ENCODE measurements around the gene ETF1.

Gene ETF1

GRCh38 chr5:138563340-138564118 is 20.5 kb upstream of the ETF1 start:
- DNase-seq, result no peak

DNA sequence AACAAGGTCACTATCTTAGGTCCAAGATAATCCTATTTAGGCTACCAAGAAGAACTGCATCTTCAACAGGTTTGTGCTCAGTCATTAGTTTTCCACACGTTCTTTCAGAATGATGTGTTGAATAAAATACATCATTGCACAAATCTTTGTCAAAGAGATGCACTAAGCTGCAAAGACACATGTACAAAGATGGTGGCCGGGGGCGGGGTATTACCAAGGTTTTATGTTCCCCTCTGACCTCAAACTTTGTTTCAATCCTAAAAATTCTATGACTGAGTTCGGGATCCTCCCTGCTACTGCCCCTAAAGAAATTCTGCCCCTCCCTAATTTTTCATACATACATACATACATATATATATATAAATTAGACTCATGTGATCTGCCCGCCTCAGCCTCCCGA is 17.9 kb upstream of the ETF1 start:
- no peak for DNase-seq

DNA sequence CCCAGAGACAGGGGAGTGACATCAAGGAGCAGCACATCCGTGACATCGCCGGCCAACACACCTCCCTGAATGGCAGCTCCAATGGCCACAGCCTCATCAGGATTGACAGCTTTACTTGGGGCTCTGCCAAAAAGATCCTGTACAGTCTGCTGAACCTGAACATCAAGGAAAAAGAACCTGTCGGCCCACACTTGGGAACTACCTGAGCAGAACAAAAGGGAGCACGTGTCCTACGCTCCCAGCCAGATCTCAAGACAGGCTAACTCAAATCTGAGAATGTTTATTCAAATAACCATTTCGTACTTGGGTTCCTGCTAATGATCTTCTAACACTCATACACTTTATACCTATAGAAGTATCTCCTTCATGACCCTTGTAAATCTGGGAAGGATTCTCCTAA is 16.9 kb upstream of the ETF1 start:
- no peak for DNase-seq

DNA sequence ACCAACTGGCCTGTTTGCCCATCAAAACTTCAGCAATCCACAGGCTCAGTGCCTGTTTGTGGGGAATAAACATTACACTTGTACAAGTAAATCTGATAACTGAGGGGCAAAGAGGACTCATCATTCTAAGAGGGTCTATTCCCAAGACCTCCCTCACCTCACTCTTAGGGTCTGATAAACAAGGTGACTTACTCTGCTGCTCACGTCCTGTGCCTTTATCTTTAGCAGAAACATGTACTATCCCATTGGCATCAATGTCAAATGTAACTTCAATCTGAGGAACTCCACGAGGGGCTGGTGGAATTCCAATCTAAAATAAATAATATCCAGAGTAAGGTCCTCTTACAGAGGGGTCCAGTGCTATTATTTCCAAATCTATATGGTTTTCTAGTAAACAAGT is 14.6 kb upstream of the ETF1 start:
- DNase-seq, result no peak

DNA sequence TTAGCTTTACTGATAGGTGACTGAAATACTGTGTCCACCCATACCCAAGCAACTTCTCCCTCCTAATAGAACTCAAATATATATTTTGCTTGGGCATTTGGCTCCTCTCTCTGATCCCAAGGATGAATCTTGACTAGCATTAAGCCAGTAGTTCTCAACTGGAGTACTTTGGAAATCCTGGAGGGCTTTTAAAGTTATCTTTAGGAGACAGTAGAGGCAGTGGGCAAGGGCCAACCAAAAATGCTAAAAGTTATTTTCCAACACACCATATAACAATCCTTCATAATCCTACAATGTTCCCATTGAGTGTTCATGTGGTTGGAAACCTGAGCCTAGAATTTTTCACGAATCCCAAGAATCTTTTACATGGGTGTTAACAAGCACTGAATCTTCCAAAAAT is 11.1 kb upstream of the ETF1 start:
- DNase-seq, result no peak

DNA sequence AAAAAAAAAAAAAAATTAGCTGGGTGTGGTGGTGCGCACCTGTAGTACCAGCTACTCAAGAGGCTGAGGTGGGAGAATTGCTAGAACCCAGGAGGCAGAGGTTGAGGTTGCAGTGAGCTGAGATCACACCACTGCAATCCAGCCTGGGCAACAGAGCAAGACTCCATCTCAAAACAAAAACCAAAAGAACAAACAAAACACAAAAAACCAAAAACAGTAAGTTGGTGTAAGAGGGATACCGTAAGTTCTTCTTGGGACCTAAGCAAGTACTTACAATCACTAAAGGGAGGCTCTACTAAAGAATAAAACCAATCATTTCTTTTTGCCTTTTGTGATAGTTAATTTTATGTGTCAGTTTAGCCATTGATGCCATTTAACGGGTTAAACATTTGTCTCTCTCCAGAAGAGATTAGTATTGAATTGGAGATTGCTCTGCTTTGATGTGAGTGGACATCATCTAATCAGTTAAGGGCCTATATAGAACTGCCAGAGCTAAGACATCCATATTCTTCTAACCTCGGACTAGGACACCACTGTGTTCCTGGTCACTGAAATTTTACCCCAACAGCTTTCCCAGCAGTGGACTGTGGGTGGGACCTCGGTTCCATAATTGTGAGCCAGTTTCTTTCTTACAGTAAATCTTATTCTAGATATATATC is 10.5 kb upstream of the ETF1 start:
- DNase-seq, result no peak

DNA sequence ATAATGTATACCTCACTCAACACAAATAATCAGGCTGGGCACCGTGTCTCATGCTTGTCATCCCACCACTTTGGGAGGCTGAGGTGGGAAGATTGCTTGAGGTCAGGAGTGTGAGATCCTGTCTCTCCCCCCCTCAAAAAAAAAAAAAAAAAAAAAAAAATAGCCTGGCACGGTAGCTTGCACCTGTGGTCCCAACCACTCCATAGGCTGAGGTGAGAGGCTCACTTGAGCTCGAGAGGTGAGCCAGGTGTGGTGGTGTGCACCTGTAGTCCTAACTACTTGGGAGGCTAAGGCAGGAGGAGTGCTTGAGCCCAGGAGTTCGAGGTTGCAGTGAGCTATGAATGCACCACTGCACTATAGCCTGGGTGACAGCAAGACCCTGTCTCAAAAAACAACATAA is 9.6 kb upstream of the ETF1 start:
- DNase-seq, result no peak

GRCh38 chr5:138549414-138549813 is 6.4 kb upstream of the ETF1 start:
- DNase-seq, result no peak

GRCh38 chr5:138545919-138546562 is 3.0 kb upstream of the ETF1 start:
- DNase-seq, result no peak

GRCh38 chr5:138544181-138545134 is 1.4 kb upstream of the ETF1 start:
- DNase-seq, result peak in 4 of 14 donors; percentile 4 to 10 (median 8)

DNA sequence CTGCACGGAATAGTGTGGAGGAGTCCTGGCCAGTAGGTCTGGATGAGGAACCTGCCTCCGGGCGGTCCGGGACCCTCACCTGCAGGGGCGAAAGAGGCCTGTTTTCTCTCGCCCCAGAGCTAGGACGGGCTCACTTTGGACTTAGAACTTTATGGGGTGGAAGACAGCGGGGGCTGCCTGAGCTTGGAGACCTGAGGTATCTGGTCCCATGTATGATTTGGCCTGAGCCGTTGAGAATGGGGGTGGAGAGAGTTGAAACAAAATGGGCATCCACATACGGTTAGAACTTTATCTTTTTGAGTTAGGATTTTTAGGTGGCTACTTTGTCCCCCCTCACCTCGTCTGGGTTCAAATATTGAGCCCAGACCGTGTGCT is 681 bp upstream of the ETF1 start:
- DNase-seq, result peak in 1 of 14 donors; percentile 89

- peak in 3 of 14 donors; percentile 34 to 52 (median 42) for DNase-seq
Measured at GRCh38 chr5:138542180-138542955, 668 bp downstream of the ETF1 start.

DNA sequence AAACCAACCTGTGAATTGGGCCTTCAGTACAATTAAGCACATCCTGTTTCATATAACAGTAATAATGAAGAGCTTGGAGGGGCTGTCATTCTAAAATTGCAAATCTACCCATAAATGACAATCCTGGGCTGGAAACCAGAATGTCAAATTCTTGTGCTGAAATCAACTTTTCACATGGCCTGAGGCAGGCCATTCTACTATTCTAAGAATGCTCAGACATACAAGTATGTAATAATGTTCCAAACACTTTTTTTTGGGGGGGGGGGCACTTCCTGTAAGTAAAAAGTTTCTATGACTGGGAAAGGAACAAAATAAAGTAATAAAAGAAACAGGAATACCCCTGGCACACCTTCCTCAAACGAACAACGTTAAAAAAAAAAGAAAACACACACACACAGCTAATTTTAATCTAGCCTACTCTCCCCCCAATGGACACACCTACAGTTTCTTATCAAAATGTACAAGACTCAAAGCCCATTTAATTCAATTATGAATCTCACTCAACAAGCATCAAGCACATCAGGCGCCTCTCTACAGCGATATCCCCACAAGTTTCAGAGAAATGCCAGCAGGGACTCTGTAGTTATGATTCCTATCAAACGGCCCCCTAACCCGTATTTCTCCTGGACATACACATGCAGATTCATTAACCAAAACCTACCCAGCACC is 1.4 kb downstream of the ETF1 start:
- no peak for DNase-seq

DNA sequence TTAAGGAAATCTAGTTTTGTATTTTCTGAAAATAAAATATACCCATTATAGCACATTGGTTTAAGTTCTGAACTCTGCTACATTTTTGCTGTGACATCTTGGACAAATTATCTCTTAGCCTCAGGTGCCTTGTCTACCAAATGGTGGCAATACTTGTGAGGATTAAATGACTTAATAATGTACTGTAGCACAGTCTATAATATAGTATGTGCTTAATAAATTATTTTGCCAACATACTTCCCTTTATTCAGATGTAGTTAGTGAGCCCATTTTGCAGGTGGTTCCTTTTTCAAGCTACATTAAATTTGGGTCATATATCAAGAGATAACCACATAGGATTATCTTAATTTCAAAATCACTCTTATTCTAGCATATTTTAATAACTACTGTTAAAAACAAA is 3.2 kb downstream of the ETF1 start:
- no peak for DNase-seq

DNA sequence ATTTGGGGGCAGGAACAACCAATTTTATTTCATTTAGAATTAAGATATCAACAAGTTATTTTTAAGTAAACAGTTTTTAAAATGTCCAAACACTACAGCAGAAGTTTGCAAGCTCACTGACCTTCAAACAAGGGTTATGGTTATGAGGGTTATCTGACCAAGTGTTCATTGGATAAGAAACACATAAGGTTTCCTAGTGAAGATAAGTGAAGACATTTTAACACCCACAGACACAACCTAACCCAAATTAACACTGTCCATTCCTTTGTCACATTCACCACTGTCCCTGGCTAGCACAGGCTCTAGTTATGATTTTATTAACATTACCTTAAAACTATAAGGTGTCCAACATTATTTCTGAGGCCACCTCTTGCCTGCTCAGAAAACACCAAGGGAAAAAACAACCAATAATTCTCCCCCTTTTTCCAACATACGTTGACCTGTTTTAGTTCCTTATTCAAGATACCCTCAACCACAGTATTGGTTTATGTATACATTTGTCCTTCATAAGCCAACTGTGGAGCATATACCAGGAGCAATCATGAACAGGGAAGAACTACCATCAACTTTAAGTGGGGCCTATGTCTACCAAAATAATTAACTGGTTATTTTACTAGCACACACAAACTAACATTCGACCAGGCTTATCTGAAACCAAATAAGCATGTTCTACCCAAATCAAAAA is 4.0 kb downstream of the ETF1 start:
- no peak for DNase-seq

DNA sequence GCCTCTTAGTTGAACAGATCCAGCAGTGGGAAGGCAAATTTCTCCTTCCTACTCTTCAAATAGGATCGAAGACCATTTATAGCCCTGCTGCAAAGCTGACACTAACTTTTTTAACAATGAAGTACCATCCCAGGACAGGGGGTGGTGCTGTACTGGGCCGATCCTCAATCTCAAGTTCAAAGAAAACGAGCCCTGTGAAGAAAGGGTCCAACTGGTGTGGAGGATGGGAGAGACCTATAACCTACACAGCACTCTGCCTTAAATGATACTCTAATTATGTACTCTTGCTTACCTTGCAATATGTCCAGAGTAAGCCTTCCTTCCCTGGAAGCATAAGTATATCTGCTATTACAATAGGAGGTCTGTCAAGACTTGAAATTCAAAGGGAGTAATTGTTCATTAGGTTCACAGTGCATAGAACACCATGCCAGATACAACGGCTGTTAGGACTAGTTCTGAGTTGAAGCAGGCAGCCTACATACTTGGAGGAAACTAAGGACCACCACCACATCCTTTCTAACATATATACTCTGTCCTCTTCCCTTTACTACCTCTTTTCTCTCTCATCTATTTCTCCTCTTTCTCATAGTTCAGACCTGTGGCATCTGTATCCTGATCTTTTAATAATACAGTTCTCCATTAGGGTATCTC is 6.2 kb downstream of the ETF1 start:
- no peak for DNase-seq

- DNase-seq, result no peak
Measured at GRCh38 chr5:138536215-138536614, 6.8 kb downstream of the ETF1 start.

DNA sequence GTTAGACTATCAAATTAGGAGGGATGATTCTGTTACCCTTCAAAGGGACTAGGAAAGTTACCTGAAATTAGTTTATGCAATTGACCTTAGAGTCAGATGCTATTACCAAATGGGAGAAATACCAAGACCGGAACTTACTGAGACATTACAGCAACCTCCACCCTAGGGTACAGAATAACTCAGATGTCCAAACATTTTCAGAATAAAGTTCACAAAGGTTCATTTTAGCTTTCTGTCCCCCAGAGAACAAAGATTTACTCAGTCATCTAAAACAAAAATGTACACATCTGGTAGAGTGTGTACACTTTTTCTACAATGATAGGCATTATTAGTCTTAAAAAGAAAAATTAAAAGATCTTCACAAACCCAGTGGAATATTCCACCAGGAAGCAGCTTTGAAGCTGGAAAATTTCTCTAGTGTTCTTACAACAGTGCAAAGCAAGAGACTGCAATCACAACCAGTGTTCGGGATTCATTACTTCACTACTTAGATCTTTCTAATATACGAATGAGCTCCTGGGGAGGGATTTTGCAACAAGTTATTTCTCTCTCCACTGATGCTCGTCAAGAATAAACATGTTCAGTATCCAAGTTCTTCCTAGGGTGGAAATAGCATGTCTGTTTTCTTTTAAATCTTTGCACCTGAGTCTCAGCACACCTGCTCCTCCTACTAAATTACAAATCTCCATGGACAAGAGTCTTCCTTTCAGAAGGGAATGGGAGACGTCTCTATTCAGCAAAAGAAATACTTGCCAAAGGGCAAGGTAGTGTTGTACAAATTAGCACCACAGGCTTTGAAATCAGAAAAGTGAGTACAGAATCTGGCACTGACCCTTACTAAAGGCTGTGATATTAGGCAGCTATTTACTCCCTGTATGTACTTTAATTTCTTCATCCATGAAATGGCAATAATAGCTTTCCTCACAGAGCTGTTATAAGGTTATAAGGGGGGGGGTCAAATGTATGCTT is 8.8 kb downstream of the ETF1 start:
- no peak for DNase-seq

GRCh38 chr5:138529812-138530211 is 13.2 kb downstream of the ETF1 start:
- DNase-seq, result no peak
